ENCODE data around the gene ZFP36L2.

DNA sequence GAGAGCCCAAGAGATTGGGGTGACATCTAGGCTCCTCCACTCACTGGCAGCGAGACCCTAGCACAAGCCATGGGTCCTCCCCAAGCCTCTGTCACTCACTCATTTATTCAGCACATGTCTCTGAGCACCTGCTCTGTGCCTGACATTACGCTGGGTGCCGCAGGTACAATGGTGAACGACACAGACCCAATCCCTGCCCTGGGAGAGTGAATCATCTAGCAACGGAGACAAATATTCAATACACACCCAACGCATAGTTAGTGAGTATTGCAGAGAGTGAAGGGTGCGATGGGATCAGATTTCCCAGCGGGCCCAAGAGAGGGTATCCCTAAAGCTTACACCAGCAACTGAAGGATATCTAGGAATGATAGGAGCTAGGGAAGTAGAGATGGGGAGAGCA is 45.5 kb downstream of the ZFP36L2 start:
- TF ChIP-seq, protein P1, sequence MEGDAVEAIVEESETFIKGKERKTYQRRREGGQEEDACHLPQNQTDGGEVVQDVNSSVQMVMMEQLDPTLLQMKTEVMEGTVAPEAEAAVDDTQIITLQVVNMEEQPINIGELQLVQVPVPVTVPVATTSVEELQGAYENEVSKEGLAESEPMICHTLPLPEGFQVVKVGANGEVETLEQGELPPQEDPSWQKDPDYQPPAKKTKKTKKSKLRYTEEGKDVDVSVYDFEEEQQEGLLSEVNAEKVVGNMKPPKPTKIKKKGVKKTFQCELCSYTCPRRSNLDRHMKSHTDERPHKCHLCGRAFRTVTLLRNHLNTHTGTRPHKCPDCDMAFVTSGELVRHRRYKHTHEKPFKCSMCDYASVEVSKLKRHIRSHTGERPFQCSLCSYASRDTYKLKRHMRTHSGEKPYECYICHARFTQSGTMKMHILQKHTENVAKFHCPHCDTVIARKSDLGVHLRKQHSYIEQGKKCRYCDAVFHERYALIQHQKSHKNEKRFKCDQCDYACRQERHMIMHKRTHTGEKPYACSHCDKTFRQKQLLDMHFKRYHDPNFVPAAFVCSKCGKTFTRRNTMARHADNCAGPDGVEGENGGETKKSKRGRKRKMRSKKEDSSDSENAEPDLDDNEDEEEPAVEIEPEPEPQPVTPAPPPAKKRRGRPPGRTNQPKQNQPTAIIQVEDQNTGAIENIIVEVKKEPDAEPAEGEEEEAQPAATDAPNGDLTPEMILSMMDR (conservative IDR thresholded peaks at IDR 0.05; ENCODE audit: low read depth in 2 of 2): no peak
- no peak for TF ChIP-seq POLR2AphosphoS5 (IDR thresholded peaks at IDR 0.05; ENCODE audit: low read depth)
- no peak for TF ChIP-seq EZH2phosphoT487 (IDR thresholded peaks at IDR 0.05; ENCODE audit: unreplicated experiment)
- TF ChIP-seq EZH2 (IDR thresholded peaks at IDR 0.05; ENCODE audit: low read depth, unreplicated experiment): no peak
- TF ChIP-seq, protein P2, sequence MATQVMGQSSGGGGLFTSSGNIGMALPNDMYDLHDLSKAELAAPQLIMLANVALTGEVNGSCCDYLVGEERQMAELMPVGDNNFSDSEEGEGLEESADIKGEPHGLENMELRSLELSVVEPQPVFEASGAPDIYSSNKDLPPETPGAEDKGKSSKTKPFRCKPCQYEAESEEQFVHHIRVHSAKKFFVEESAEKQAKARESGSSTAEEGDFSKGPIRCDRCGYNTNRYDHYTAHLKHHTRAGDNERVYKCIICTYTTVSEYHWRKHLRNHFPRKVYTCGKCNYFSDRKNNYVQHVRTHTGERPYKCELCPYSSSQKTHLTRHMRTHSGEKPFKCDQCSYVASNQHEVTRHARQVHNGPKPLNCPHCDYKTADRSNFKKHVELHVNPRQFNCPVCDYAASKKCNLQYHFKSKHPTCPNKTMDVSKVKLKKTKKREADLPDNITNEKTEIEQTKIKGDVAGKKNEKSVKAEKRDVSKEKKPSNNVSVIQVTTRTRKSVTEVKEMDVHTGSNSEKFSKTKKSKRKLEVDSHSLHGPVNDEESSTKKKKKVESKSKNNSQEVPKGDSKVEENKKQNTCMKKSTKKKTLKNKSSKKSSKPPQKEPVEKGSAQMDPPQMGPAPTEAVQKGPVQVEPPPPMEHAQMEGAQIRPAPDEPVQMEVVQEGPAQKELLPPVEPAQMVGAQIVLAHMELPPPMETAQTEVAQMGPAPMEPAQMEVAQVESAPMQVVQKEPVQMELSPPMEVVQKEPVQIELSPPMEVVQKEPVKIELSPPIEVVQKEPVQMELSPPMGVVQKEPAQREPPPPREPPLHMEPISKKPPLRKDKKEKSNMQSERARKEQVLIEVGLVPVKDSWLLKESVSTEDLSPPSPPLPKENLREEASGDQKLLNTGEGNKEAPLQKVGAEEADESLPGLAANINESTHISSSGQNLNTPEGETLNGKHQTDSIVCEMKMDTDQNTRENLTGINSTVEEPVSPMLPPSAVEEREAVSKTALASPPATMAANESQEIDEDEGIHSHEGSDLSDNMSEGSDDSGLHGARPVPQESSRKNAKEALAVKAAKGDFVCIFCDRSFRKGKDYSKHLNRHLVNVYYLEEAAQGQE (IDR thresholded peaks at IDR 0.05; ENCODE audit: unreplicated experiment): no peak
- TF ChIP-seq JUNB (IDR thresholded peaks at IDR 0.05; ENCODE audit: unreplicated experiment): no peak
- TF ChIP-seq CREB1 (CRISPR knock-in tag; IDR thresholded peaks at IDR 0.05; ENCODE audit: low read depth): no peak
- no peak for TF ChIP-seq STAT1 (IDR thresholded peaks at IDR 0.05; ENCODE audit: unreplicated experiment)
- TF ChIP-seq ZNF114 (CRISPR knock-in tag; IDR thresholded peaks at IDR 0.05): no peak
- TF ChIP-seq, protein P3, sequence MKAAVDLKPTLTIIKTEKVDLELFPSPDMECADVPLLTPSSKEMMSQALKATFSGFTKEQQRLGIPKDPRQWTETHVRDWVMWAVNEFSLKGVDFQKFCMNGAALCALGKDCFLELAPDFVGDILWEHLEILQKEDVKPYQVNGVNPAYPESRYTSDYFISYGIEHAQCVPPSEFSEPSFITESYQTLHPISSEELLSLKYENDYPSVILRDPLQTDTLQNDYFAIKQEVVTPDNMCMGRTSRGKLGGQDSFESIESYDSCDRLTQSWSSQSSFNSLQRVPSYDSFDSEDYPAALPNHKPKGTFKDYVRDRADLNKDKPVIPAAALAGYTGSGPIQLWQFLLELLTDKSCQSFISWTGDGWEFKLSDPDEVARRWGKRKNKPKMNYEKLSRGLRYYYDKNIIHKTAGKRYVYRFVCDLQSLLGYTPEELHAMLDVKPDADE (IDR thresholded peaks at IDR 0.05): no peak

Data from GM23338 (cell line).